Hematopoietic multipotent progenitor cell treated with erythropoietin and hydrocortisone succinate and interleukin-3 and kit ligand, for 15 days (in vitro differentiated cells): ENCODE results near the gene AGRN.
A peak's percentile ranks its signal among the peaks of the same experiment; 100 is the strongest.
"Not testable (repeated sequence)": the region's sequence is repeated elsewhere in the genome, so short reads cannot be mapped to it uniquely, and the experiment has no call there.

ENCODE experiments used
- DNase-seq: peaks from one replicate; pipeline ENCODE4 v3.0.0-alpha.2; 2015; ENCODE audit warnings: low spot score

Gene AGRN

GRCh38 chr1:1020000-1020404, at the start of gene AGRN:
AGRN (plus strand) TSS chr1:1020120; CDS start chr1:1020173, 53 bp downstream.
- DNase-seq = peak; percentile 24

- no peak for DNase-seq
Measured at GRCh38 chr1:970242-970972, 49.5 kb upstream of the AGRN start.

- DNase-seq = no peak
Measured at GRCh38 chr1:970973-971730, 48.8 kb upstream of the AGRN start.

- DNase-seq = no peak
Measured at GRCh38 chr1:971751-972506, 48.0 kb upstream of the AGRN start.

GRCh38 chr1:972726-973458, 47.0 kb upstream of the AGRN start:
- DNase-seq = no peak

- no peak for DNase-seq
Measured at GRCh38 chr1:973459-974292, 46.2 kb upstream of the AGRN start.

GRCh38 chr1:974293-974640, 45.7 kb upstream of the AGRN start:
- no peak for DNase-seq

GRCh38 chr1:974687-975328, 45.1 kb upstream of the AGRN start:
- no peak for DNase-seq

GRCh38 chr1:975365-975764, 44.6 kb upstream of the AGRN start:
- no peak for DNase-seq

GRCh38 chr1:975896-976683, 43.8 kb upstream of the AGRN start:
- DNase-seq = peak; percentile 7

- DNase-seq = not testable (repeated sequence)
Measured at GRCh38 chr1:976791-977190, 43.1 kb upstream of the AGRN start.

- DNase-seq = no peak
Measured at GRCh38 chr1:978069-978834, 41.7 kb upstream of the AGRN start.

- DNase-seq = no peak
Measured at GRCh38 chr1:978835-979743, 40.8 kb upstream of the AGRN start.

GRCh38 chr1:979744-980072, 40.2 kb upstream of the AGRN start:
- DNase-seq = no peak

GRCh38 chr1:980137-980571, 39.8 kb upstream of the AGRN start:
- DNase-seq = no peak

- DNase-seq = no peak
Measured at GRCh38 chr1:980602-981395, 39.1 kb upstream of the AGRN start.

GRCh38 chr1:981491-981954, 38.4 kb upstream of the AGRN start:
- DNase-seq = no peak
